Measurements from ENCODE around the gene SPNS1.

The SPNS1 gene

DNA sequence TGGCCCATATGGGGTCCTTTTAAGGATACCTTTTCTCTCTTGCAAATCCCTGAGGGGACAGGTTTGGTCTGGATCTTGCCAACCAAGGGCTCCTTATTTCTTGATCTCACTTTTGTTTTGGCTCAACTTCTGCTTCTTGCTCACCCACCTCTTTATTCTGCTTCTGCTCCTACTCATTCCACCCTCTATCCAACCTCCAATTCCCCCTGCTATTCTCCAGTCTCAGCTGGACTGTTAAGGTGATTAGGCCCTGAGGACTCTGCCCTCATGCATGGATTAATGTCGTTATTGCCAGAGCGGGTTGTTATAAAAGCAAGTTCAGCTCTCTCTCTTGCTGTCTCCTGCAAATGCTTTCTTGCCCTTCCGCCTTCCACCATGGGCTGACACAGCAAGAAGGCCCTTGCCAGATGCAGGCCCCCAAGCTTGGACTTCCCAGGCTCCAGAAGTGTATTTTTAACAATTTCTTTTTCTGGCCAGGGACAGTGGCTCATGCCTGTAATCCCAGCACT is 40.0 kb downstream of the SPNS1 start:
- TF ChIP-seq CTCF (IDR thresholded peaks at IDR 0.05; ENCODE audit: low read length) (no peak), EZH2 (IDR thresholded peaks at IDR 0.05; ENCODE audit: borderline replicate concordance, low read length) (no peak)
- Histone ChIP-seq H3K79me2 (ENCODE audit: insufficient read depth, low read length) (no peaks in the 10 kb centered on the region), H3F3A (ENCODE audit: insufficient read depth, low read length) (no peaks in the 10 kb centered on the region), H3K9ac (ENCODE audit: low read length) (no peak overlapping the region), H4K20me1 (ENCODE audit: insufficient read depth, low read length) (no peaks in the 10 kb centered on the region), H3K36me3 (ENCODE audit: insufficient read depth, low read length) (no peaks in the 10 kb centered on the region), H3K27me3 (ENCODE audit: insufficient read depth, low read length) (no peaks in the 10 kb centered on the region), H3K4me2 (ENCODE audit: low read length) (no peak overlapping the region), H3K4me1 (ENCODE audit: insufficient read depth, low read length, severe bottlenecking) (no peaks in the 10 kb centered on the region), H3K9me2 (ENCODE audit: low read depth, low read length) (no peaks in the 10 kb centered on the region), H3K4me3 (ENCODE audit: low read depth, low read length, poor library complexity, severe bottlenecking) (no peak overlapping the region), H2AFZ (ENCODE audit: low read length) (no peak overlapping the region), H3K27ac (ENCODE audit: low read depth, low read length, poor library complexity, severe bottlenecking) (no peak overlapping the region), H3K9me3 (ENCODE audit: low read length) (no peaks in the 10 kb centered on the region)

DNA sequence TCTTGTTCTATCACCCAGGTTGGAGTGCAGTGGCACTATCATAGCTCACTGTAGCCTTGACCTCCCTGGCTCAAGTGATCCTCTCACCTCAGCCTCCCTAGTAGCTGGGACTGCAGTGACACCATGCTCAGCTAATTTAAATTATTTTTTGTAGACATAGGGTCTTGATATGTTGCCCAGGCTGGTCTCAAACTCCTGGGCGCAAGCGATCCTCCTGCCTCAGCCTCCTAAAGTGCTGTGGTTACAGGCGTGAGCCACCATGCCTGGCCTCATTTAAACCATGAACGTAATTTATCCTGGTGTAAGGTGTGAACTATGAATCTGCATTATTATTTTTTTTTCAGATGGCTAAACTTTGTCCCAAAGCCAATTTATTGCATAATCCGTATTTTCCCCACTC is 47.6 kb downstream of the SPNS1 start:
- H3K9me3 ChIP-seq (ENCODE audit: low read length): no peaks in the 10 kb centered on the region
- H3K36me3 ChIP-seq (ENCODE audit: insufficient read depth, low read length): no peaks in the 10 kb centered on the region
- no peak overlapping the region for H3K9ac ChIP-seq (ENCODE audit: low read length)
- no peak overlapping the region for H3K27ac ChIP-seq (ENCODE audit: low read depth, low read length, poor library complexity, severe bottlenecking)
- H3K79me2 ChIP-seq (ENCODE audit: insufficient read depth, low read length): no peaks in the 10 kb centered on the region
- H3K4me2 ChIP-seq (ENCODE audit: low read length): no peak overlapping the region
- no peak overlapping the region for H2AFZ ChIP-seq (ENCODE audit: low read length)
- H3F3A ChIP-seq (ENCODE audit: insufficient read depth, low read length): no peaks in the 10 kb centered on the region
- TF ChIP-seq CTCF (IDR thresholded peaks at IDR 0.05; ENCODE audit: low read length) (no peak), EZH2 (IDR thresholded peaks at IDR 0.05; ENCODE audit: borderline replicate concordance, low read length) (no peak)
- no peaks in the 10 kb centered on the region for H4K20me1 ChIP-seq (ENCODE audit: insufficient read depth, low read length)
- H3K4me1 ChIP-seq (ENCODE audit: insufficient read depth, low read length, severe bottlenecking): no peaks in the 10 kb centered on the region
- no peaks in the 10 kb centered on the region for H3K9me2 ChIP-seq (ENCODE audit: low read depth, low read length)
- H3K4me3 ChIP-seq (ENCODE audit: low read depth, low read length, poor library complexity, severe bottlenecking): no peak overlapping the region
- 0 out of 2 replicates have a peak, but pooled peaks cover 3% of the 10 kb centered on the region for H3K27me3 ChIP-seq (ENCODE audit: insufficient read depth, low read length)

GRCh38 chr16:29023279-29024277 is 49.0 kb downstream of the SPNS1 start:
- Histone ChIP-seq H3F3A (ENCODE audit: insufficient read depth, low read length) (no peaks in the 10 kb centered on the region), H3K27me3 (ENCODE audit: insufficient read depth, low read length) (0 out of 2 replicates have a peak, but pooled peaks cover 3% of the 10 kb centered on the region), H2AFZ (ENCODE audit: low read length) (no peak overlapping the region), H3K27ac (ENCODE audit: low read depth, low read length, poor library complexity, severe bottlenecking) (no peak overlapping the region), H3K4me3 (ENCODE audit: low read depth, low read length, poor library complexity, severe bottlenecking) (no peak overlapping the region), H3K4me1 (ENCODE audit: insufficient read depth, low read length, severe bottlenecking) (no peaks in the 10 kb centered on the region), H3K9ac (ENCODE audit: low read length) (no peak overlapping the region), H3K9me2 (ENCODE audit: low read depth, low read length) (no peaks in the 10 kb centered on the region), H3K79me2 (ENCODE audit: insufficient read depth, low read length) (no peaks in the 10 kb centered on the region), H3K4me2 (ENCODE audit: low read length) (no peak overlapping the region), H3K9me3 (ENCODE audit: low read length) (no peaks in the 10 kb centered on the region), H4K20me1 (ENCODE audit: insufficient read depth, low read length) (no peaks in the 10 kb centered on the region), H3K36me3 (ENCODE audit: insufficient read depth, low read length) (no peaks in the 10 kb centered on the region)
- TF ChIP-seq CTCF (IDR thresholded peaks at IDR 0.05; ENCODE audit: low read length) (no peak), EZH2 (IDR thresholded peaks at IDR 0.05; ENCODE audit: borderline replicate concordance, low read length) (no peak)
